ENCODE results near the gene ZNF329. TPM values are rescaled to one million over a fixed set of nuclear protein-coding genes. Genes with fewer than 3 reads are reported as not detected.

The ZNF329 gene
- total RNA-seq, 1 experiment from 2014 or later, result 10.5 TPM

DNA sequence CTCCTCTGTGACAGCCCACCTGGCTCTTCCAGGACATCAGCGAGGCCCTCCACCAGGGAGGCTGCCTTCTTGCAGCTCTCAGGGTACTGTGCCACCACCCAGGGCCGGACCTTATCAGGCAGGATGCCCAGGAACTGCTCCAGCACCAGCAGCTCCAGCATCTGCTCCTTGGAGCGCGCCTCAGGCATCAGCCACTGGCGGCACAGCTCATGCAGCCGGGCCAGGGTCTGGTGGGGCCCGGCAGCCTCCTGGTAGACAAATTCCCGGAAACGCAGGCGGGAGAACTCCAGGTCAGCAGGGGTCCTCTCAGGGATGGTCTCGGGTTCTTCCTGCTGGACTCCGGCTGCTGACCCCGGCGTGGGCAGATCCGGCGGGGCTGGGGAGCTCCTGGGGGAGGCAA lies 60.7 kb downstream of the ZNF329 start:
- H4K20me1 ChIP-seq (ENCODE audit: low read length), result no peaks in the 10 kb centered on the region
- intact Hi-C loops (cut with micrococcal nuclease), result no loop called here

GRCh38 chr19:58088521-58089052 lies 62.0 kb downstream of the ZNF329 start:
- CTCF ChIA-PET, result no interaction called here

More for the DNA sequence above, 60.7 kb downstream of the ZNF329 start:
- no peak overlapping the region for H2AFZ ChIP-seq (ENCODE audit: low read length)
- no TSS peak for BruUV-seq (replicated peaks)
- no peaks in the 10 kb centered on the region for H3K9me2 ChIP-seq (replicated peaks; ENCODE audit: low read length)
- POLR2A ChIA-PET (ENCODE audit: unreplicated experiment), result no interaction called here
- no peak for TF ChIP-seq EZH2 (IDR thresholded peaks at IDR 0.05; ENCODE audit: low read length, unreplicated experiment)
- no peak for TF ChIP-seq EZH2phosphoT487 (IDR thresholded peaks at IDR 0.05; ENCODE audit: borderline replicate concordance, low read length)
- TF ChIP-seq CTCF (conservative IDR thresholded peaks at IDR 0.05; ENCODE audit: low read depth, low read length), result no peak
- H3K27me3 ChIP-seq (ENCODE audit: low read length), result no peaks in the 10 kb centered on the region
- DNase-seq (no peak), ATAC-seq (no peak)
- CTCF ChIA-PET, result no interaction called here
- H3K9ac ChIP-seq (ENCODE audit: low read length), result no peak overlapping the region
- no peaks in the 10 kb centered on the region for H3K4me1 ChIP-seq (ENCODE audit: insufficient read depth, low read length)
- no peak overlapping the region for H3K4me3 ChIP-seq (ENCODE audit: low read length)
- H3K79me2 ChIP-seq (ENCODE audit: low read length), result no peaks in the 10 kb centered on the region
- H3K4me2 ChIP-seq (ENCODE audit: low read length), result no peak overlapping the region
- peaks cover 51% of the 10 kb centered on the region for H3K9me3 ChIP-seq (ENCODE audit: low read length)
- H3K36me3 ChIP-seq (ENCODE audit: low read depth, low read length), result no peaks in the 10 kb centered on the region; the same call in 1 of the 2 replicates
- H3F3A ChIP-seq (ENCODE audit: low read length, unreplicated experiment), result no peaks in the 10 kb centered on the region
- H3K27ac ChIP-seq (ENCODE audit: low read length), result no peak overlapping the region

More at GRCh38 chr19:58088521-58089052, 62.0 kb downstream of the ZNF329 start:
- POLR2A ChIA-PET (ENCODE audit: unreplicated experiment), result no interaction called here
- TF ChIP-seq EZH2phosphoT487 (IDR thresholded peaks at IDR 0.05; ENCODE audit: borderline replicate concordance, low read length) (no peak), CTCF (conservative IDR thresholded peaks at IDR 0.05; ENCODE audit: low read depth, low read length) (no peak), EZH2 (IDR thresholded peaks at IDR 0.05; ENCODE audit: low read length, unreplicated experiment) (no peak)
- no peaks in the 10 kb centered on the region for H3K9me2 ChIP-seq (replicated peaks; ENCODE audit: low read length)
- no peak overlapping the region for H3K4me2 ChIP-seq (ENCODE audit: low read length)
- no peak overlapping the region for H3K4me3 ChIP-seq (ENCODE audit: low read length)
- ATAC-seq (no peak), DNase-seq (no peak)
- H3K27me3 ChIP-seq (ENCODE audit: low read length), result no peaks in the 10 kb centered on the region
- peaks cover 50% of the 10 kb centered on the region for H3K9me3 ChIP-seq (ENCODE audit: low read length)
- no peaks in the 10 kb centered on the region; the same call in 1 of the 2 replicates for H3K36me3 ChIP-seq (ENCODE audit: low read depth, low read length)
- no peaks in the 10 kb centered on the region for H3K4me1 ChIP-seq (ENCODE audit: insufficient read depth, low read length)
- H3F3A ChIP-seq (ENCODE audit: low read length, unreplicated experiment), result no peaks in the 10 kb centered on the region
- no TSS peak for BruUV-seq (replicated peaks)
- no peaks in the 10 kb centered on the region for H3K79me2 ChIP-seq (ENCODE audit: low read length)
- H4K20me1 ChIP-seq (ENCODE audit: low read length), result no peaks in the 10 kb centered on the region
- no peak overlapping the region for H3K27ac ChIP-seq (ENCODE audit: low read length)
- H3K9ac ChIP-seq (ENCODE audit: low read length), result no peak overlapping the region
- no peak overlapping the region for H2AFZ ChIP-seq (ENCODE audit: low read length)
- intact Hi-C loops (cut with micrococcal nuclease), result no loop called here

Data from PC-3 (cell line).